Measurements from ENCODE around the gene UQCRQ.

UQCRQ gene

DNA sequence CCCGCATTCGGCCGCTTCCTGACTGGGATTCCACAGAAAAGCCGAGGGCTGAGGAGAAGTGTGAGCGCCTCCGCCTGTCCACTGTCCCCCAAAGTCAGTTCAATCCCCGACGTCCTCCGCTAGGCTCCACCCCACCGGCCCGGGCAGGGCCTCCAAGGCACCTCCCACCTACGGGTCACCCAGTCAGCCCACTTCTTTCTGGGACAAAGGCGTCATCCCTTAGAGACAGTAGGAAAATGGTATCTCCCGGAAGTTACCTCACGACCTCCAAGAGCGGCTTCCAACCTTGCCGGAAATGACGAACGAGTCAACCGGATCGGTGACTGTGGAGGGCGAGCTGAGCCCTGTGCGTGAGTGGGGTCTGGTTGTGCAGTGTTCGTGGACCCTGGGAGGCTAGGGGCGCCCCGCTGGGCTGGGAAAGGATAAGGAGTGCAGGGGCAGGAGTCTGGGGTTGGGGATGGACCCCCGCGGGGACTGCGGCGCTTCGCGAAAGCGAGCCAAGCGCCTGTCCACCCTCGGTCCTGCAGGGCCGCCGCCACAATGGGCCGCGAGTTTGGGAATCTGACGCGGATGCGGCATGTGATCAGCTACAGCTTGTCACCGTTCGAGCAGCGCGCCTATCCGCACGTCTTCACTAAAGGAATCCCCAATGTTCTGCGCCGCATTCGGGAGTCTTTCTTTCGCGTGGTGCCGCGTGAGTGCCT, at the start of gene UQCRQ, which contains the start of gene GDF9:
Gene UQCRQ (plus strand): TSS at position 301 of the 704 bp plus-strand sequence. CDS start 240 bp downstream, at position 541.
Gene GDF9 (minus strand): TSS at position 128 of the 704 bp plus-strand sequence. CDS start 1,936 bp downstream, outside the sequence.
- DNase-seq (ENCODE audit: low read depth): peak; percentile 99

DNA sequence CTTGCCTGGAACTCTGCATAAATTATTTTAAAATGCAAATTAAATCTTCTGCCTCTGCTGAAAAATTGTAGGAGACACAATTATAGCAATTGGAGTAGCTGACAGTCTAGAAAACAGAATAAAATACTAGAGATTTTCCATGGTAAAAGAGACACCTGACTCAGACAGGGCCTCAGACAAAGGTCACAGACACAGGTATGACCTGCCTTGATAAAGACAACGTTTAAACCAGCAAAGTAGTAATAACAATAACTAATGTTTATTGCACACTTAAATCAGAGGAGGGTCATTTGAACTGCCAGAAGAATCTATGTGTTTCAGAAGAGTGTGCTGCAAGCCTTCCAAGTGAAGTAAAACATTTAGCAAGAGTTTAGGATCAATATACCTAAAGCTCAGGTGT, 49.4 kb upstream of the UQCRQ start:
- no peak for DNase-seq (ENCODE audit: low read depth)

DNA sequence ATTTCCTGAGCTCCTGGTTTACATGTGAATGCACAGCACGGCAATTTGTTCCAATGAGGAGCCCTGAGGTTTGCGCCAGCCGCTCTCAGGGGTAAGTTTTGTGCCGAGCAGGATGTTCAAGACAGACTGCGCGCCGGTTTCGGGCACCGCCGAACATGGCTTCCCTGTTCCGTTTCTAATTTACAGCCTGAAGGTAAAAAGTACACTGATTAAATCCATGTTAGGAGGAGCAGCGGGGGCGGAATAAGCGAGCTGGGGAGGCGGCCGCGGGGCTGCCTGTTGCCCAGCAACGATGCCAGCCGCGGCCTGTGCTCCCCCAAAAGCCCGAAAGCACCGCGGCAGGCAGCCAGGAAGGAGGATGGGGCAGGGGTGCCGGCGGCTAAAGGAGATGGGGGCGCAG, 47.0 kb upstream of the UQCRQ start:
- DNase-seq (ENCODE audit: low read depth): no peak

DNA sequence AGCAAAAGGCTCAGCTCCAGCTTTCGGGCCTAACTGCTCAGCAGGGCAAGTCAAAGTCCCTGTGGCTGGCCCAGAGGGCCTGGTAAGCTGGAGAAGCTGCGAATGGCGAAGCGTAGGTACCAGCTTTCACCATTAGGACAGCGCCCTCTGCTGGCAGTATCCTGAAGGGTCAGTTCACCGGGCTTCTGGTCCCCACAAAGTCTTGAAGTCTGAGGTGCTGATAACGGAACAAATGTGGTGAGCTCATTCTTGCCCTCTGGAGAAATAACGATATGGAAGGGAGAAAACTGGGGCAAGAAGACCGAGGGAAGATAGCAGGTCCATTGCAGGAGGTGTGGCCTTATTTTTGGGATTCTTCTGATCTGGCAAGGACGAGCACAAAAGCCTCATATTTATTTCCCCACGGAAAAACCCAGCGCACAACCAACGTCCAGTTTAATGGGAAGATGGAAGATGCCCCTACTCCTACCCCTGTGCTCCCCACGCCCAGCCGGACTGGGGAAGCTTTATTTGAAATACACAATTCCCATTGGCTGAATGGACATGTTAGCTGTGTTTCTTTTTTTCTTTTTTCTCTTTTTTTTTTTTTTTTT, 46.2 kb upstream of the UQCRQ start:
- peak; percentile 64 for DNase-seq (ENCODE audit: low read depth)

DNA sequence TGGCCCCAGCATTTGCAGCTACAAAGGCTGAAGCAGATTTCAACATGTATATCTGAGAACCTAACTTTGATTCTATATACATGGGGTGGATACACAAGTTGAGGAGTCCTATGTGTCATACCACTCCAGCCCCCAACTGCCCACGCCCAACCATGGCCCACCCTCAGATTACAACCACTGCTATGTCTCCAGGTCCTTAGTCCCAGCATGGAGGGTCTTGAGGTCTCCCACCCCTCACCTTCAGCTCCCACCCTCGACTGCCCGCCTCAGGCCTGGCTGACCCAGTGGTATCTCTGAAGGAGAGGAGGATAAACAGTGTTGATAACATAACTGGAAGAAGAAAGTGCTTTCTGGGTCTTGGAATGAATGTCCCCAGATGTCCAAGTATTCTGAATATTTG, 45.1 kb upstream of the UQCRQ start:
- DNase-seq (ENCODE audit: low read depth): no peak

DNA sequence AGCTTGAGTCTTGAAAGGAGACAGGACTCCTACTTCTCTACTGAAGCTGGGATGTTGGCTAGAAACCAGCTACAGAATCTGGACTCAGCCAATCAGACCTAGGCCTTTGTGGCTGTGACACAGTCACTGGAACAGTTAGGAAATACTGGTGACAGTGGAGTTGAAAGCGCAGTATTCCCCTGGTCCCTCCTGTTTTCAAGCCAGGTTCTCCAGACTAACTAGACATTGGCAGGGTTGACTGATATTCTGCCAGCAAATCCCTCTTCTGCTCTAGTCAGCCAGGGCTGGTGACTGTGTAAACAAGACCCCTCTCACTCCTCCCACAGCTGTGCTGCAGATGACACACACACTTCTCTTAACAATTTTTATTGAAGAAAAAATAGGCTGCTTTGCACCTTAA, 44.7 kb upstream of the UQCRQ start:
- no peak for DNase-seq (ENCODE audit: low read depth)

DNA sequence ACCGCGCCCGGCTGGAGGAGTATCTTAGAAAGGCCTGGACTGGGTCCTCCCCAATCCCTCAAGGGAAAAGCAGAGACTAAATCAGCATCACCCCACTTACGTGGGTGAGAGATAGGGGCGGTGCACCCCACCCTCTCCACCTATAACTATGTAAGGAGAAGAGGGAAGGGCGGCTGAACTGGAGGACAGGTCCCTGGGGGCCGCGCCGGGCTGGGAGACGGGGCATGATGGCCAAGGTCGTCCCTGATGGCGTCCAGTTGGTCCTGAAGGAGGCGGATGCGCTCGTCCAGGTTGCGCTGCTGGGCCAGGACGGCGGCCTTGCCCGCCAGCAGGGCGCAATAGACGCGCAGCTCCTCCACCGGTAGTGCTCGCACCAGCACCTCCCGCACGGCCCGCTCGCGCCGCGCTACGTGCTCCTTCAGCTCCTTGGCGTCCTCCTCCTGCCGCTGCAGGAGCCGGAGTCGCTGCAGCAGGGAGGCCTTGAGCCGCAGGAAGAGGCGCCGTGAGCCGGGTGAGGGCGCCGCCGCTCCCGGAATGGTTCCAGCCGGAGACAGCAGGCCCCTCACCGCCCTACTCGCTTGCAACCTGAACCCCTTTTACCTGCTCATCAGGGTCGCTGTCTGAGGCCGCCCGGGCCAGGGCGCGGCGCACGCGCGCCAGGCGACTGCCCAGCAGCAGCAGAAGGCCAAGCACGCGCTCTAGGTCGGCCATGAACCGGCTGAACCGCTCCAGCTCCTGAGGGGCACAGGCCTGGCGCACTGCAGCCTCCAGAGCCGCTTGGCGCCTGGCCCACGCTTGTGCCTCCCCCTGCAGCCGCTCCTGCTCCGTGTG, 43.6 kb upstream of the UQCRQ start:
- no peak for DNase-seq (ENCODE audit: low read depth)

DNA sequence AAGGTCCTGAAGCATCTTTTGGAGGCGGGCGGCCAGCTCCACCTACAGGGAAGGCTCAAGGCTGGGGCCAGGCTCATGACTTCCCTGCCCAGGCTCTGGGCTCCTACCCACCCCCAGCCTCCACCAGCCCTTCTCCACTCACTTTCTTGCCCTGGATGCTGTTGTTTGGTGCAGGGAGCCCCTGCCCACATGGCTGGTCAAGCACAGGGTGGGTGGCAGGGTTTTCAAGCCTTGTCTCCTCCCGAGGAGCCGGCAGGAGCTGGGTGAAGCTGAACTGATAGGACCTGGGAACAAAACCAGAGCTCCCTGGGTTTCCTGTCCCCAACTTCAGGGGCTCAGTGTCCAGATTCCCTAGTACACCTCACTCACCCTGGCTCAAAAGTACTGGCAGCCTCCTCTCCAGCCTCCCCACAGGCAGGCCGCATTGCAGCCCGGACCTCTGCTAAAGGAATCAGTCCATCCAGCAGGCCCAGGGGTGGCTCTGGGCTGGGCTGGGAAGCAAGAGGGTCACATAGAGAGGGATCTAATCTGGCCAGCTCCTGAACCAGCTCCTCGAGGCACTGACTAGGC, 42.9 kb upstream of the UQCRQ start:
- DNase-seq (ENCODE audit: low read depth): no peak

DNA sequence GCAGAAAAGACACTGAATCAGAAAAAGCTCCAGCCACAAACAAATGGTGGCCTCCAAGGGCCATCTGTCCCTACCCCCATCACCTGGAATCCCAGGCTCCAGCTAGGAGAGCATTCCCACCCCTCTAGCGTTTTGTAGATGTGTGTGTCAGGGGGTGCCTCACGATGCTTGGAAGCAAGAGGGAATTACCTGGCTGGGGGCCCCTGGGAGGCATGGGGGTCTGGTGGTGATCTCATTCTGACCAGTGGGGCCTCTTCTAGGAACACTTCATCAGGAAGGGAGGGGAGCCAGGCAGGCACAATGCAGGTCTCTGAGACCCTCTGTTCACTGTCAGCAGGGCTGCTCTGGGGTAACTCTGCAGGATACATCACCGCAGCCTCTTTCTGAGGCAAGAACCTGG, 42.0 kb upstream of the UQCRQ start:
- DNase-seq (ENCODE audit: low read depth): no peak

DNA sequence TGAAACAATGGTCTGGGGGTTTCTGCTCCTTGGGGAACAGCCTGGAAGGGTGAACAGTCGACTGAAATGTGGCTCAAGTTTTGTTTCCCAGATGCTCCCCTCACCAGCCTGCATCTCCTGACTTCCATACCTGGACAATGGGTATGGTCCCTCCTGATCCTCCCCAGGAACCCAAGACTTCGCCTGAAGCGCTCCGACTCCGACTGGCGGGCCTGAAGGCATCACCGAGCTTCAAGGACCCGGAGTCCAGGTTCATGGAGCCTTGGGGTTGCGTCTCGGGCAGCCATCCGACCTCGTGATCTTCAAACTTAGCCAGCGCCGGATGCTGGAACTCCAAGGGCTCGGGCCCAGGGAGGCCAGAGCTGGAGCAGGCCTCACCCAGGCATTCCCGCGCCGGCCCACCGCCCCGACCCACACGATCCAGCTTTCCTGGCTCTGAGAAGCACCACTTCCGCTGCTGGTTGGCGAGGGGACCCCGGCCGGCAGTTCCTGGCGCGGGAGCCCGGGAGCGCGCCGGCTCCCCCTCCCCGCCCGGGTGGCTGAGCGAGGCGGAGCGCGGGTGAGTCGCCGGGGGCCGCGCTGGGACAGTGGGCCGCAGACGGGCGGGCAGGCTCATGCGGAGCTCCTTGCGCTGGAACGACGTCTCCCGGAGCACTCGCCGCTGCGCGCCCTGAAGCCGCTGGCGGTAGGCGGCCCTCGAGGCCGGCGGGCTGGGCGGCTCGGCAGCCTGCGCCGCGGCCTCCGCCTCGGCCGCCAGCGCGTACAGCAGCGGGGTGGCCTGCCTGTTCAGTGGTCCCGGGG, 41.2 kb upstream of the UQCRQ start:
- DNase-seq (ENCODE audit: low read depth): no peak

DNA sequence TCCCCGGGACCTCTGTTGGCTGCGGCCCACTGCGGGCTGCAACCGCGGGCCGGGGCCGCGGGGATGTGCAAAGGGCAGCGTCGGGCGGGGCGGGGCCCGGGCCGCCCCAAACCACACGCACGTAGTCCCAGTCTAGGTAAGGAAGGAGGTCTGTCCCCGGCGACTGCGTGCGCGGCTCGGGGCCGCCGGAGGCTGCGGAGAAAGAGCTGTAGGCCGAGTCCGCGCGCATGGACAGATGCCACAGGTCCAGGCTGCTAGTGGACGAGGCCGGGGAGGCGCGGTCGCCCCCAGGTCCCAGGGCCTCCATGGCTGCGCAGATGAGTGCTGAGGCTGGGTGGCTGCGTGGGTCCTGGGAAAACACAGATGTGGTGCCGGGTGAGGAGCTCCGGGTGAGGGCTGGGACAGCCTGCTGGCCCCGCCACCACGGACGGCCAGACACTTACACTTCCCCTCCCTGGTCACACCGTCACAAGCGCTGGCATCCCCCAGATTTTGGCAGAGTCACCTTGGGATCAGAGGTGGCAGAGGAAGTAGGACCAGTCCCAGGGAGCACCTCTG, 40.5 kb upstream of the UQCRQ start:
- DNase-seq (ENCODE audit: low read depth): no peak

DNA sequence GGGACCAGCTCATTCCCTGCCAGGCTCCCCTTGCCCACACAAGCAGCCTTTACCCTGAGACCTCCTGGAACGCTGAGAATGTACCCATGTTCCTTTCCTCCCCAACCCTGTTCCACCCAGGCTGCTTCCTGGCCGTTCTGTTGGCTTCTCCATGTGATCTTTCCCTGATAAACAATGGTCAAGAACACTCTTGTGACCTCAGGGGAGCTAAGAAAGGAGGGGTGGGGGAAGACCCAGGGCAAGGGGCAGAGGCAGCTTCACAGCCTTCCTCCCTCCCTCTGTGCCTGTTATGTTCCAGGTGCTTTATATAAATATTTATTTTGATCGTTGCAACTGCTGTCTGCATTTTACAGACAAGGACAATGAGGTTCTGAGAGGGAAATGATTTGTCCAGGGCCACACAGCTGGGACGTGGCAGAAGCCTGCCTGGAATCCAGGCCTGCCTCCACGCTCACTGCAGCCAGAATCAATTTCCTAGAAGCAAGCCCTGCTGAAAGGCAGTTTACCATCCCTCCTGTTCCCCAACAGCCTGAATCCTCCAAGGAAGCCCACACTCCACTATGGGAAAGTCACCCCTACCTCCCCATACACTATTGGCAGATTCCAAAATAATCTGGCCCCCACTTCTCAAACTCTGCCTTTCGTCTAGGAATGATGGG, 39.9 kb upstream of the UQCRQ start:
- DNase-seq (ENCODE audit: low read depth): no peak

DNA sequence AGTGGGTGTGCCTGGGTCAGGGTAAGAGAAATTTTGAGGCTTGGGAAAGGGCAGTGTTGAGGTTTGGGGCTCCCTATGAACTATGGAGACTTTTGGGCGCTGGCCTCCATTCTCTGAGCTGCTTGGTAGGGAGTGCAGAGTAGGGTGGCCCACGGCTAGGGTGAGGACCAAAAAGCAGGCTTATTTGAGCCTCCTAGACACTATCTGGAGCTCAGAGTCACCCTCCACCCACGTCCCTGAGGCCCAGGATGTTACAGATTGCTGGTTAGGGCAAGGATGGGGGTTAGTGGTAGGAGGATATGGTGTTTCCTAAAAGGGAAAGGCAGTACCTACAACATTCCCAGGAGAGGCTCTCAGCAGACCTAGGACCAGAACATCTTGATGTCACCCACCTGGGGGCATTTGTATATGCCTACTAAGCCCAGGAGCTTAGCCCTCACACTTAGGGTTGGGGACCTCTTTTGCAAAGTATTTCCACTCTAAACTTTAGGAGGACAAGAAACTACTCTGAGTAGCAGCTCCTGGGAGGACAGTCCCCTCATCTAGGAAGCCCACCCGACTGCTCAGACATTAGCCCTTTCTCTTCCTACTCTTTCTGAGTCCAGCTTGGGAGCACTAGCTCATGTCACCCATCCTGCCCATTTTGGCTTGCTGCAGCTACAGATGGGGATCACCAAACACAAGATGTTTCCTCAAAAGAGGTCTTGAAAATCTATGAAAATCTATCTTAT, 38.3 kb upstream of the UQCRQ start:
- DNase-seq (ENCODE audit: low read depth): no peak

DNA sequence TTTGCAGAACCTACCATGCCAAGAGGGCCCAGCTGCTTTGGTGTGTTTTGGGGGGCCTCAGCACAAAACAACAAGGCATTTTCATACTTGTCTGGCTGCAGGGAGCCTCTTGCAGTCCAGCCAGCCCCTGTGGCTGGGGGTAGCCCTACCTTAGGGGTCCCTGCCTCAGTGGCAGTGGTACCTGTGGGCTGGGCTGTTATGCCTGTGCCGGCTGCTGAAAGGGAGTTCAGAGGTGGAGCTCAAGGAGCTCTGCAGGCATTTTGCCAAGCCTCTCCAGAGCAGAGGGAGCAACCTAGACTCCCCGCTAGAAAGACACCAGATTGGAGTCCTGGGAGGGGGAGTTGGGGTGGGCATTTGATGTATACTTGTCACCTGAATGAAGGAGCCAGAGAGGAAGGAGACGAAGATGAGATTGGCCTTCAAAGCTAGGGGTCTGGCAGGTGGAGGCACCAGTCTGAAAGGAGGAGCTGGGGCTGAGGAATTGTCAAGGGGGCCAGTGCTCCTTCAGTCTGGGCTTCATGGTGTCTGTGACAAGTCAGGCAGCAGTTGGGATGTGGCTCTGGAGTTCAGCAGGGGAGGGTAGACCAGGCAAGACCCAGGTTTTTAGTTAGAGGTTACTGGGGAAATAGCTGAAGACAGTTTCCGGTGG, 37.5 kb upstream of the UQCRQ start:
- no peak for DNase-seq (ENCODE audit: low read depth)

DNA sequence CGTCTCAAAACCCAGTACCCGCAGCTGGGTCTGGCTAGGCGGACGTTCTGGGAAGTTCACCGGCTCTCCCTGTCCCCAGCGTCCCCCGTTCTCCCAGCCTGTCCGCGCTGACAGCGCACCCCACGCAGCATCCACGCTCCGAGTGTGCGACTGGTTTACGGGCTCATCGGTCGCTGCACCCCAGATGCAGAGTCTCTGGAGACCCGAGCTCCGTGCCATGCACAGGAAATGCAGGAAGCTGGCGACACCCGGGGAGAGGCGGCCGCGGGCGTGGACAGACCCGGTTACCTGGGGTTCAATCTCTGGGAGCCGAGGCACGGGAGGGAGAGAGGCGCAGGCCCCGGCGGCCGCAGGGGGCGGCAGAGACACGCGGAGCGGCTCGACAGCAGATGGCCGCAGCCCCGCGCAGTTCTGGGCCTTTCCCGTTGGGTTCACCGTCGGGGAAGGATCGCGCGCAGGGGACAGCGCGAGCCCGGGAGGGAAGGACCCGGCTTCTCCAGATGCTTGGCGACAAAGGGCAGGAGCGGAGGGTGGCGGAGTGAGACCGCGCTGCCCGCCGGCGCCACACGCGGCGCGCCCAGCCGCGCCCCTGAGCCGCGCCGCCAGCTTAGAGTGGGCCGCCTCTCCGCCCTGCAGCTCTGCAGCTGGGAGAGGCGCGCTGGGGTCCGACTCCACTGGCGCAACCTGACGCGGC, 36.6 kb upstream of the UQCRQ start:
- DNase-seq (ENCODE audit: low read depth): no peak

DNA sequence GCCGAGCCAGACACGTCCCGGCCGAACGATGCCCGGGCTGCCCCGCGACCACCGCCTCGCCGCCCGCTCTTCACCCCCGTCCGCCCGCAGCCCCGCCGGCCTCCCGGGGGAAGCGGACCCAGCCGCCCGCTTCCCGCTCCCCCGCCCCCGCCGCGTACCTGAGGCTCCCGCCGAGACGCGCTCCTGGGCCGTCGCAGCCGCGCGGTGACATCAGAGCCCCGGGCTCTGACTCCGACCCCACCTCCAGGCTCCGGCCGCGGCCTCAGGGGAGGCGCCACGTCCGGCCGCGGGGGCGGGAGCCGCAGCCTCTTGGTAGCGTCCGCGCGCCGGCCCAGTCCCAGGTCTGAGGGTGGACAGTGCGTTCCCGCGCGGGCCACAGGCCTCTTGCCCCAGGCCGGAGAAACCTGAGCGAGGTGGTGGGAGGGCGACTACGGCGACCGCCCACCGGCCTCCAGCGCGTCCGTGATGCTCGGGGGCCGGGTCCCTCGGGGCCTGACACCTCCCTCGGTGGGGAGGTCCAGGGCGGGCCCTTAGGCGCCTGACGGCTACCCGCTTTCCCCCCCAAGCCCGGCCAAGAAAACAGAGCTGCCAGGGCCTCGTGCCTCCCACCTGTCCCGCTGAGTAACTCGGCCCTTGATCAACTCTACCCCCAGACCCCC, 35.9 kb upstream of the UQCRQ start, which contains the start of gene SHROOM1:
Gene SHROOM1 (minus strand): TSS at position 212 of the 659 bp plus-strand sequence. CDS start 4,507 bp downstream, outside the sequence.
- DNase-seq (ENCODE audit: low read depth): no peak

DNA sequence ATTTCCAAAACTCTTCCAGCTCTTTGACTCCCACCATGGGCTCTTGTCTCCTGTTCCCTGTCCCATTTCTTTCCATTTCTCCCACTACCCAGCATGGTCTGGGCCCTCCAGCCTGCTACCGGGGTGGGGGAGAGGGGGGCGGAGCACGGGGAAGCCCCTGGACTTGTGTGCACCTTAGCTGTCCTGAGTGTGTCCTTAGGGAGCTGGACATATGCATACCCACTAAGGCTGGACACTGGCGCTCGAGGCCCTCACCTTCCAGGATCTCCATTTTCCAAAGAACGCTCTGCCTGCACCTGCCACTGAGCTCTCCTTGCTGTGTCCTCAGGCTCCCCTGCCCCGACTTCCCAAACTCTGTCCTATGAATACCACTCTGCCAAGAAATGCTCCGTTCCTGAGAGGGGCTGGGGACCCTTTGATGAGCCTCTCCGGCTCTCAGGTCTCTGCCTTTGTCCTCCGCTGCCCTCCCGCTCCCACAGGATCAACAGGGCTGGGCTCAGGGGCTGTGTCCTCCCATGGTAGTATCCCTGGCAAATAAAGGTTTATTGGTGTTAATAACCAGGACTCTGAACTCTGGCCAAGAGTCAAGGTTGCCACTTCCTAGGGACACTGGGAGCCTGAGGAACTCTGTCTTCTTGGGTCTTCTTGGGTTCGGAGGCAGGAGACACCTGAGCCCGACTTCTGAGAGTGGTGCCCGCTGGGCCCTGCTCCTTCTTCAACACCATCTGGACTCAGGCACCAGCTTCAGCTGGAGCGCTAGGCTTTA, 35.2 kb upstream of the UQCRQ start:
- DNase-seq (ENCODE audit: low read depth): no peak

DNA sequence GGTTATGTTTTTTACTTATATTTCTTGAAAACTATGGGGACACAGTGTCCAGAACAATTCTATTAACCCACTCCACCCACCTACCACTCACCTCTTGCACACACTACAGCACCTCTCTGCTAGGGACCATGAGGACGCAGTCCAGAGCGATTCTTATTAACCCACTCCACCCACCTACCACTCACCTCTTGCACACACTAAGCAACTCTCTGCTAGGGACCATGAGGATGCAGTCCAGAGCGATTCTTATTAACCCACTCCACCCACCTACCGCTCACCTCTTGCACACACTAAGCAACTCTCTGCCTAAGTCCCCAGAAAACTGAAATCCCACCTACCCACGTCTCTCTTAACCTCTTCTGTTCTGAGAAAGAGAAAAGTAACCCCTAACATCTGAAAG, 33.8 kb upstream of the UQCRQ start:
- no peak for DNase-seq (ENCODE audit: low read depth)

Measured in GM04504 (cell line).